Activated effector memory CD4-positive, alpha-beta T cell treated with Interleukin-2 at 50 U/mL for 16 hours (primary cell): ENCODE data around the gene DIO1.

ENCODE experiments used
- DNase-seq: peaks from one replicate; pipeline ENCODE4 v3.0.0-alpha.2; 2020

The DIO1 gene

GRCh38 chr1:53943490-53944043 is 49.6 kb downstream of the DIO1 start:
- DNase-seq, result no peak

GRCh38 chr1:53944469-53945182 is 50.6 kb downstream of the DIO1 start:
- no peak for DNase-seq

DNA sequence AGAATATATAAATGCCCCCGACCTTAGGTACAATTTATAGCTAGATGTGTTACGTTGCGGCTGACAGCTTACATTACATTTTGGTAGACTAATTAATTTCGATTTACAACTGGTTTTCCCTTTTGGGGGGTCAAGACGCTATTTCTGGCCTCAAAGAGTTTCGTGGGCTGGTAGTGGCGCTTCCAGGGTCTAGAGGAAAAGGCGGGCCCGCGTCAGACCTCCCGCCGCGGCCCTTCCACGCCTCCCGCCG is 51.1 kb downstream of the DIO1 start:
- DNase-seq, result no peak

GRCh38 chr1:53945433-53946251 is 51.7 kb downstream of the DIO1 start, which contains the start of gene IFT25:
Gene IFT25, minus strand, starts transcription at chr1:53945699. Its CDS starts 5,617 bp downstream, at chr1:53940082.
- DNase-seq, result peak; percentile 97

DNA sequence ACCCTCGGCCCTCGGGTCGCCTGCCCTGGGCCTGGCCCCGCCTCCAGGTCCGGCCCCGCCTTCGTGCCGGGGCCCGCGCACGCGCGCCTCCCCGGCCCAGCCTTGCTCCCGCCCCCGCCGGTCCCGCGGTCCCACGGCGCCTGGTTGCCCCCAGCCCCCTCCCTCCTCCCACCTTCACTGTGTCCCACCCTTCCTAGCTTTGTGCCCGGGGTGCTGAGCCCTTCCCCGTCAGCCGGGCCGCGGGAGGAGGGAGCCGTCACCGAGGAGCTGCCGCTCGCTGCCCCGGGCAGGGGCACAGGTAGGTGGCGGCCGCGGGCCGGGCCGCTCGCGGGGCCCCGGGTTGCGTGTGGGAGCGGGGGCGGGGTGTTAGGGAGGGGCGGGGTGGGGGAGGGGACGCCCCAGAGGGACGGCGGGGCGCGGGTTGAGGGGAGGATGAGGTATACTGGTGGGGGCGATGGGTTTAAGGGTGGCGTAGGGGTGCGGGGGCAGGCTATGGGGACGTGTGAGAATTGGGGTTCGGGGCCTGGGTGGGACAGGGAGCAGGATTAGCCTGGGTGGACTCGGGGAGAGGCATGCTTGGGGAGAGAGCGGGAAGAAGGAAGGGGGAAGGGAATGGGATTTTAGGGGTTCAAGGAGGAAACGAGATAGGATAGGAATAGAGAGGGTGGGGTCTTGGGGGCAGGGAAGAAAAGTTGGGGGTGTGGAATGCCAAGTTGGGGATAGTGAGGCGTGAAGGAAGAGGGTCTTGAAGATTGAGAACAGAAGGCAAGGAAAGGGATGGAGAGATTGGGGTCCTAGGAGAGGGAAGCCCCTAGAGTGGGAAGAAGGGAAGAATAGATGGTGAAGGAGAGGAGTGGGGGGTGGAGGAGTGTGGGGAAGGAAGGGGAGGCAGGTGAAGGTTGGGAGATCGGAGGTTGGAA is 52.5 kb downstream of the DIO1 start, which contains the start of gene LRRC42:
Gene LRRC42, plus strand, starts transcription at position 99 of the 920 bp plus-strand sequence. CDS start 5,650 bp downstream, outside the sequence.
- DNase-seq, result no peak

DNA sequence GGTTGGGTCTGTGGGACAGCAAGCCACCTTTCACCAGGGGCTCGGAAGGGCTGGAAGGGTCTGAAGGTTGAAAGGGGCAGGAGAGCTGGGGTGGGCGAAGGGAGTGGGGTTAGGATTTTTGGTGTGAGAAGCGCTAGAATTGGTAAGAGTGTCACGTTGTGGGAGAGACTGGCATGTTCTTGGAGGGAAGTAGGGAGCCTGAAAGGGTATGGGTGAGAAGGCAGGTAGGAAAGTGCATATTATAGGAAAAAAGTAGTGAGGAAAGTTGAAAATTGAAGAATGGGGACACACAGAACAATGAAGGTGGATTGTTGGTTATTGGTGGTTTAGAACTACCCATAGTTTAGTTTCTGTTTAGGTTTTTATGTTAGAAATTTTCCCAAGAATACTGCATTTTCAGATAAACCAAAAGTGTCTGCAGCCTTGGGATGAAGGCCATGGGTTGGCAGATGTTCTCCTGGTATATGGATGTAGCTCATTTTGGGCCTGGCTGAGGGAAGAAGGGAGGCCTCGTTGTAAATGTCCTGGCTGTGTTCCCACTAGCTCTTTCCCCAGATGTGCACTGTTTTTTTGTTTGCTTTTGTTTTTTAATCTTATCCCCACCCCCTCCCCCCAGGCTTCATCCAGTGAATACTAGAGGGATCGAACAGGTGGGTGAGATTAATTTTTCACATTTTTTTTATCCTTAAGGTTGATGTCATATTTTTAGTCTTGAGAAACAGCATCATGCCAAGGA is 53.4 kb downstream of the DIO1 start:
- DNase-seq, result no peak

DNA sequence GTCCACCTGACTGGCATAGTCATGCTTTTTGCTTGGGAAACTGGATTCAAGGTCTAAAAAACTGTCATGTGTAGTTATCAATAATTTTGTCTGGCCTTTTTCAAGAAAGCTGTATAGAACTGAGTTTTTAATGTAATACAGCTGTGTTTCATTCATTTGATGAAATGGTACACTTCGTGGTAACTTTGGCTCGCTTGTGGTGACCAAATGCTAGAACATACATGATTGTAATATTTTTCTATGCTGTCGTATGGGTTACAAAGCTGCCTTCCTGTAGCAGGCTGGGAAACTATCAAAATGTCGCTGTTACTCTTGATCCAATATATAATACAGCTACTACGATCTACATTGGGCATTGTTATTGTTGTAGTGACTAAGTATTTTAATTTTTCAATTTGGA is 54.3 kb downstream of the DIO1 start:
- no peak for DNase-seq

GRCh38 chr1:53949023-53949990 is 55.3 kb downstream of the DIO1 start:
- no peak for DNase-seq

GRCh38 chr1:53951697-53952096 is 57.7 kb downstream of the DIO1 start:
- DNase-seq, result no peak

GRCh38 chr1:53954128-53954527 is 60.1 kb downstream of the DIO1 start:
- no peak for DNase-seq

- DNase-seq, result no peak
Observed at GRCh38 chr1:53956308-53957168, 62.6 kb downstream of the DIO1 start.

GRCh38 chr1:53957194-53957818 is 63.3 kb downstream of the DIO1 start:
- DNase-seq, result no peak

DNA sequence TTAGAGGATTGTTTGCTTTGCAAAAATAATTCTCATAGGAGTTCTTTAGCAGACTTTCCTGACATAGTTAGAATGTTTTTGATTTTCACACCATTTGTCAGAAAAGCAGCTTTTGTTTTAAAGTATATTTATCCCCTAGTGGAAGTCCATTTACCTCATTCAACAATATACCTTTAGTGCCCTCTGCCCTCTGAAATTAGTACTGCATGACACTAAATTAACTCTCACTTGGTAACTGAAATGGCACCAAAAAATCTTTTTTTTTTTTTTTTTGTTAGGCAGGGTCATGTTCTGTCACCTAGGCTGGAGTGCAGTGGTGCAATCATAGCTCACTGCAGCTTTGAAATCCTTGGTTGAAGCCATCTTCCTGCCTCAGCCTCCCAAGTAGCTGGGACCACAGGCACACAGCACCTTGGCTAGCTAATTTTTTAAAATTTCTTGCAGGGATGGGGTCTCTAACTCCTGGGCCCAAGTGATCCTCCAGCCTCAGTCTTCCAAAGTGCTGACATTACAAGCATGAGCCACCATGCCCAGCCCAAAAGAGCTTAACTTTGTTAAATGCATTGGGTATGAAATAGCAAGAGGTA is 65.8 kb downstream of the DIO1 start:
- no peak for DNase-seq
